ENCODE results near the gene CAV2. TPM values are rescaled to one million over a fixed set of nuclear protein-coding genes. Genes with fewer than 3 reads are reported as not detected.
A peak's percentile ranks its signal among the peaks of the same experiment; 100 is the strongest.

CAV2 gene
- total and polyA plus RNA-seq, 9 of the 15 experiments (the other 6 are each of a cell fraction or from before 2014, with no cell fraction given): 16.1 to 137 (median 38.3) TPM

GRCh38 chr7:116501425-116502167 lies 2.1 kb downstream of the CAV2 start (continued):
- TF ChIP-seq PKNOX1 (IDR thresholded peaks at IDR 0.05) (peak; percentile 82), CTCF (IDR thresholded peaks at IDR 0.05 in 2 of 3, conservative IDR thresholded peaks at IDR 0.05 in 1 of 3; ENCODE audit: insufficient read depth in 2 of 3, low read depth in 1 of 3, low read length in 3 of 3) (no peak), CREB1 (IDR thresholded peaks at IDR 0.05) (peak; percentile 58; the same call in 1 of the 2 replicates), CREB1 (CRISPR knock-in tag; IDR thresholded peaks at IDR 0.05) (no peak), KDM5B (IDR thresholded peaks at IDR 0.05; ENCODE audit: insufficient replicate concordance, low read depth, low read length) (no peak), HDGF (IDR thresholded peaks at IDR 0.05) (no peak), CBX2 (IDR thresholded peaks at IDR 0.05; ENCODE audit: insufficient read depth, low read length, poor library complexity, severe bottlenecking) (no peak), HNRNPH1 (optimal IDR thresholded peaks at IDR 0.05; ENCODE audit: low read depth, low read length) (no peak), ZC3H8 (IDR thresholded peaks at IDR 0.05) (no peak), SP1 (CRISPR knock-in tag; IDR thresholded peaks at IDR 0.05) (peak; percentile 63; the same call in 1 of the 2 replicates), TCF7 (IDR thresholded peaks at IDR 0.05; ENCODE audit: borderline replicate concordance) (no peak), ATF6 (CRISPR knock-in tag; IDR thresholded peaks at IDR 0.05) (no peak), CSDE1 (IDR thresholded peaks at IDR 0.05) (no peak), FOXO4 (CRISPR knock-in tag; IDR thresholded peaks at IDR 0.05) (no peak), ZBTB7A (IDR thresholded peaks at IDR 0.05; ENCODE audit: borderline replicate concordance, control insufficient read depth, low read depth, low read length) (no peak), SP2 (IDR thresholded peaks at IDR 0.05; ENCODE audit: extremely low read depth, low read depth, low read length, poor library complexity, severe bottlenecking) (no peak), EWSR1 (IDR thresholded peaks at IDR 0.05; ENCODE audit: borderline replicate concordance, low read depth, partially characterized antibody) (no peak), ZNF146 (CRISPR knock-in tag; IDR thresholded peaks at IDR 0.05; ENCODE audit: unreplicated experiment) (no peak)
- TF ChIP-seq, protein P1, sequence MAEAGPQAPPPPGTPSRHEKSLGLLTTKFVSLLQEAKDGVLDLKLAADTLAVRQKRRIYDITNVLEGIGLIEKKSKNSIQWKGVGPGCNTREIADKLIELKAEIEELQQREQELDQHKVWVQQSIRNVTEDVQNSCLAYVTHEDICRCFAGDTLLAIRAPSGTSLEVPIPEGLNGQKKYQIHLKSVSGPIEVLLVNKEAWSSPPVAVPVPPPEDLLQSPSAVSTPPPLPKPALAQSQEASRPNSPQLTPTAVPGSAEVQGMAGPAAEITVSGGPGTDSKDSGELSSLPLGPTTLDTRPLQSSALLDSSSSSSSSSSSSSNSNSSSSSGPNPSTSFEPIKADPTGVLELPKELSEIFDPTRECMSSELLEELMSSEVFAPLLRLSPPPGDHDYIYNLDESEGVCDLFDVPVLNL (CRISPR knock-in tag; IDR thresholded peaks at IDR 0.05; ENCODE audit: low read depth): no peak

Data from K562 (cell line).